ENCODE measurements around the gene MTHFD2. TPM values are rescaled to one million over a fixed set of nuclear protein-coding genes. Genes with fewer than 3 reads are reported as not detected.
A peak's percentile ranks its signal among the peaks of the same experiment; 100 is the strongest.

The MTHFD2 gene
- 100 to 1,000 TPM; 215 to 293 TPM for total RNA-seq

- H3K27ac Mint-ChIP-seq, result peak within 1 kb of the TSS; percentile 100
- peak within 1 kb of the TSS; percentile 96 for H3K4me3 Mint-ChIP-seq
- no peaks in the 10 kb centered on the region for H3K27me3 Mint-ChIP-seq
- H3K4me1 Mint-ChIP-seq, result peaks cover 45% of the 10 kb centered on the region
- CTCF ChIA-PET, result interaction anchor here (0.9 to 3.6 kb wide), 10 partner anchors 15 to 371 kb away, joined by 3 to 51 read pairs (median 4); partner anchors contain the start of genes BOLA3, MOB1A and WBP1
- ATAC-seq, result peak; percentile 88
- peaks cover 35% of the 10 kb centered on the region for H3K36me3 Mint-ChIP-seq
- DNase-seq, result peak; percentile 97
- no peaks in the 10 kb centered on the region for H3K9me3 Mint-ChIP-seq (ENCODE audit: low read depth)
Measured at GRCh38 chr2:74198461-74199274, at the start of gene MTHFD2. Gene MTHFD2, plus strand, starts transcription at chr2:74198615. Its CDS starts 27 bp downstream, at chr2:74198642.

DNA sequence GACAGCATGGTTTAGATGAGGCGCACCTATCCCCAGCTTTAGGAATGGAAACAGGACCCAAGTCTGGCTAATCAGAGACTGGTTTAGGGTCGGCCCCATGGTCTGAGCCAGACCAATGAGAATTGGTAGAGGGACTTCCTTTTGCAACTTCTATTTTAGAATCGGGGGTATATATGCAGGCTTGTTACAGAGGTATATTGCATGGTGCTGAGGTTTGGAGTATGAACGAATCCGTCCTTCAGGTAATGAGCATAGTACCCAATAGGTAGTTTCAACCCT, 49.2 kb upstream of the MTHFD2 start:
- Mint-ChIP-seq H3K27ac (peak overlapping the region; percentile 9), H3K4me3 (no peak overlapping the region), H3K4me1 (peaks cover 13% of the 10 kb centered on the region), H3K27me3 (no peaks in the 10 kb centered on the region), H3K36me3 (peaks cover 14% of the 10 kb centered on the region), H3K9me3 (ENCODE audit: low read depth) (no peaks in the 10 kb centered on the region)
- no peak for ATAC-seq
- CTCF ChIA-PET, result interaction anchor here (1.0 to 8.5 kb wide), 12 partner anchors 8 to 324 kb away, joined by 3 to 134 read pairs (median 8); partner anchors contain the start of genes MOB1A, MTHFD2 and STAMBP
- no peak for DNase-seq

DNA sequence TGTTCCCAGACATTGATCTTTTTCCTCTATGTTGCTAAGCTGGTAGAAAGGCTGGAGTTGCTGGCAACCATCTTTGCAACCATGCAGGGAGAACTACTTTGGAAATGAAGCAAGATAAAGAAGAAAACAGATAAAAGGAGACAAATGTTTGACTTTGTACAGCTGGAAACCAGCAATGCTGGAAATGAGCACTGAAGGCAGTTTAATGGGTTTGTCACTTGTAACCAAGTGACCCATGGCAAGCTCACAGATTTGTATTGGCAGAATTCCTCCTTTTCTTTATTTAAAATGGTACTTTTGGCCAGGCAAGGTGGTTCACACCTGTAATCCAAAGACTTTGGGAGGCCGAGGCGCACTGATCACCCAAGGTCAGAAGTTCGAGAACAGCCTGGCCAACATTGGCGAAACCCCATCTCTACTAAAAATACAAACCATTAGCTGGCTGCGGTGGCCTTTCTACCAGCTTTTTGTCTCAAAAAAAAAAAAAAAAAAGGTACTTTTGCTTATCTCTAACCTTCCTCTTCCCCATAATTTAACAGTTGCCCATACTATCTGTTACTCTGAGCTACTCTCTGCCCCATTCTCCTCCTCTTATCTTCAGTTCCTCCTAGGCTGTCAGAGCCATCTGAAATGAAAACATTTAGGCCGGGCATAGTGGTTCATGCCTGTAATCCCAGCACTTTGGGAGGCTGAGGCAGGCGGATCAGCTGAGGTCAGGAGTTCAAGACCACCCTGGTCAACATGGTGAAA, 48.7 kb upstream of the MTHFD2 start:
- Mint-ChIP-seq H3K9me3 (ENCODE audit: low read depth) (no peaks in the 10 kb centered on the region), H3K36me3 (peaks cover 16% of the 10 kb centered on the region), H3K4me3 (no peak overlapping the region), H3K4me1 (peaks cover 17% of the 10 kb centered on the region), H3K27me3 (no peaks in the 10 kb centered on the region), H3K27ac (peak overlapping the region; percentile 9)
- DNase-seq (no peak), ATAC-seq (no peak)
- CTCF ChIA-PET, result interaction anchor here (0.7 to 8.5 kb wide), 8 partner anchors 28 to 470 kb away, joined by 3 to 134 read pairs (median 4); partner anchors contain the start of genes MOB1A and STAMBP

DNA sequence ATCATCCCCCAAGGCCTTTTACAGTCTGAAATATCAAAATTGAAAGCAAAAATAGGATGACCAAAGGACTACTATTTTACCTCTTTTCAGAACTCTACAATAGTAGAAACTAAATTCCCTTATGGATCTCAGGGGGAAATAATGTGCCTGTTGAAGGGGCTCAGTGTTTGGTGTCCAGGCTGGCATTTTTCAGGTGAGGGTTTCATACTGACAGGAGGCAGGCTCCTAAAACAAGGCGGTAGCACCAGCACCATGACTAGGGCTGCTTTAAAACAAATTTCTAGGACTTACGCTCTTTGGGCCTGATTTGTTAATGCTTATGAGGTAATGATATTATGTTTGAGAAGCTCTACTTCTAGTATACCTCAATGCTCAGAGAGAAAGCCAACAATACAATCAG, 45.5 kb upstream of the MTHFD2 start:
- H3K4me1 Mint-ChIP-seq, result peaks cover 15% of the 10 kb centered on the region
- DNase-seq, result no peak
- peak overlapping the region; percentile 39 for H3K27ac Mint-ChIP-seq
- H3K4me3 Mint-ChIP-seq, result no peak overlapping the region
- no peak for ATAC-seq
- H3K27me3 Mint-ChIP-seq, result no peaks in the 10 kb centered on the region
- CTCF ChIA-PET, result interaction anchor here (1.0 to 8.5 kb wide), 5 partner anchors 14 to 328 kb away, joined by 3 to 134 read pairs (median 3); partner anchors contain the start of genes MOB1A and STAMBP
- no peaks in the 10 kb centered on the region for H3K9me3 Mint-ChIP-seq (ENCODE audit: low read depth)
- H3K36me3 Mint-ChIP-seq, result peaks cover 34% of the 10 kb centered on the region

GRCh38 chr2:74155830-74156229, 42.6 kb upstream of the MTHFD2 start:
- peaks cover 17% of the 10 kb centered on the region for H3K4me1 Mint-ChIP-seq
- no peak for ATAC-seq
- CTCF ChIA-PET, result interaction anchor here (1.0 to 2.6 kb wide), 3 partner anchors 8 to 332 kb away, joined by 3 to 13 read pairs (median 4); partner anchors contain the start of gene BOLA3
- H3K27me3 Mint-ChIP-seq, result no peaks in the 10 kb centered on the region
- H3K4me3 Mint-ChIP-seq, result no peak overlapping the region
- no peaks in the 10 kb centered on the region for H3K9me3 Mint-ChIP-seq (ENCODE audit: low read depth)
- no peak for DNase-seq
- no peak overlapping the region for H3K27ac Mint-ChIP-seq
- H3K36me3 Mint-ChIP-seq, result peaks cover 48% of the 10 kb centered on the region

GRCh38 chr2:74162951-74163350, 35.5 kb upstream of the MTHFD2 start:
- DNase-seq (no peak), ATAC-seq (no peak)
- CTCF ChIA-PET, result interaction anchor here (1.8 kb wide), 1 partner anchor 15 kb away, joined by 7 read pairs; the partner anchor contains the start of gene MOB1A
- Mint-ChIP-seq H3K4me1 (peaks cover 6% of the 10 kb centered on the region), H3K36me3 (peaks cover 60% of the 10 kb centered on the region), H3K4me3 (no peak overlapping the region), H3K27ac (no peak overlapping the region), H3K9me3 (ENCODE audit: low read depth) (no peaks in the 10 kb centered on the region), H3K27me3 (no peaks in the 10 kb centered on the region)

GRCh38 chr2:74164761-74165160, 33.7 kb upstream of the MTHFD2 start:
- ATAC-seq, result no peak
- Mint-ChIP-seq H3K4me1 (peaks cover 7% of the 10 kb centered on the region), H3K36me3 (peaks cover 56% of the 10 kb centered on the region), H3K4me3 (no peak overlapping the region), H3K27me3 (no peaks in the 10 kb centered on the region), H3K27ac (no peak overlapping the region), H3K9me3 (ENCODE audit: low read depth) (no peaks in the 10 kb centered on the region)
- DNase-seq, result no peak
- CTCF ChIA-PET, result interaction anchor here (0.9 kb wide), 1 partner anchor 13 kb away, joined by 3 read pairs; no protein-coding TSS in a partner anchor

DNA sequence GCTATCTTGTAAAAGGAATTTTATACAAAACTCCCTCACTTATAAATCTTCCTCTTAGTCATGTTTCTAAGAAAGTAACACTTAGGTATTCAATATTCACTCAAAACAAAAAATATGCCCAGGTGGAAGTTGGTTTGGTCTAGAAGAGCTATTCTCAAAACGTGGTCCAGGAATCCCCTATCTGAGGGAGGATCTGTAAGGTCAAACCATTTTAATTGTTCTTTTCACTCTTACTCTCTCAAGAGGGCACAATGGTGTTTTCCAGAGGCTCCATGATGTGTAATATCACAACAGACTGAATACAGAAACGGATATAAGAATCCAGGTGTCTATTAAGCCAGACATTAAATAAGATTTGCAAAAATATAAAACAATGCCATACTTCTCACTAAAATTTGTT, 29.7 kb upstream of the MTHFD2 start:
- ATAC-seq (no peak), DNase-seq (no peak)
- no peak overlapping the region for H3K4me3 Mint-ChIP-seq
- H3K27ac Mint-ChIP-seq, result no peak overlapping the region
- H3K4me1 Mint-ChIP-seq, result peaks cover 18% of the 10 kb centered on the region
- CTCF ChIA-PET, result interaction anchor here (1.1 to 1.4 kb wide), 3 partner anchors 9 to 167 kb away, joined by 3 to 6 read pairs (median 4); partner anchors contain the start of gene MOB1A
- no peaks in the 10 kb centered on the region for H3K27me3 Mint-ChIP-seq
- H3K9me3 Mint-ChIP-seq (ENCODE audit: low read depth), result no peaks in the 10 kb centered on the region
- H3K36me3 Mint-ChIP-seq, result peaks cover 57% of the 10 kb centered on the region

GRCh38 chr2:74174909-74175308, 23.5 kb upstream of the MTHFD2 start:
- CTCF ChIA-PET, result interaction anchor here (0.8 to 1.0 kb wide), 3 partner anchors 17 to 28 kb away, joined by 3 read pairs; partner anchors contain the start of gene BOLA3
- Mint-ChIP-seq H3K27ac (no peak overlapping the region), H3K9me3 (ENCODE audit: low read depth) (no peaks in the 10 kb centered on the region), H3K27me3 (no peaks in the 10 kb centered on the region), H3K36me3 (peaks cover 39% of the 10 kb centered on the region), H3K4me1 (peaks cover 47% of the 10 kb centered on the region), H3K4me3 (no peak overlapping the region)
- ATAC-seq (no peak), DNase-seq (peak; percentile 31)

- peaks cover 48% of the 10 kb centered on the region for H3K4me1 Mint-ChIP-seq
- ATAC-seq (no peak), DNase-seq (no peak)
- H3K36me3 Mint-ChIP-seq, result peaks cover 23% of the 10 kb centered on the region
- H3K9me3 Mint-ChIP-seq (ENCODE audit: low read depth), result no peaks in the 10 kb centered on the region
- H3K4me3 Mint-ChIP-seq, result peak overlapping the region; percentile 86
- H3K27me3 Mint-ChIP-seq, result no peaks in the 10 kb centered on the region
- H3K27ac Mint-ChIP-seq, result peak overlapping the region; percentile 94
- CTCF ChIA-PET, result interaction anchor here (0.8 to 4.6 kb wide), 17 partner anchors 10 to 397 kb away, joined by 3 to 51 read pairs (median 7); partner anchors contain the start of genes BOLA3 and MTHFD2
Measured at GRCh38 chr2:74177696-74178095, 20.7 kb upstream of the MTHFD2 start.

GRCh38 chr2:74178211-74179062, 20.0 kb upstream of the MTHFD2 start, which contains the start of gene MOB1A:
Gene MOB1A, minus strand, starts transcription at chr2:74178879. Its CDS starts 205 bp downstream, at chr2:74178674.
- ATAC-seq, result peak; percentile 93

More at GRCh38 chr2:74178211-74179062, 20.0 kb upstream of the MTHFD2 start, which contains the start of gene MOB1A:
- H3K27ac Mint-ChIP-seq, result peak within 1 kb of the TSS; percentile 94
- peak within 1 kb of the TSS; percentile 86 for H3K4me3 Mint-ChIP-seq
- CTCF ChIA-PET, result interaction anchor here (0.6 to 4.6 kb wide), 31 partner anchors 8 to 396 kb away, joined by 3 to 51 read pairs (median 5); partner anchors contain the start of genes BOLA3, MTHFD2 and STAMBP
- no peaks in the 10 kb centered on the region for H3K27me3 Mint-ChIP-seq
- H3K9me3 Mint-ChIP-seq (ENCODE audit: low read depth), result no peaks in the 10 kb centered on the region
- peak; percentile 99 for DNase-seq
- H3K36me3 Mint-ChIP-seq, result peaks cover 20% of the 10 kb centered on the region
- H3K4me1 Mint-ChIP-seq, result peaks cover 44% of the 10 kb centered on the region

Measured in activated CD8-positive, alpha-beta memory T cell treated with anti-CD3 and anti-CD28 coated beads, Interleukin-2, amount 10 ng/mL, durations not matched to agents 7 days and 5 days (primary cell).